Ramos (cell line): ENCODE data around the gene SNAPC4.

Experiments
- in situ Hi-C: fragments of 300-500 bp; cut with MboI; formaldehyde crosslinking; loops from one replicate; pipeline ENCODE4 v1.14.3; 2022; ENCODE audit warnings: low sequenced_read_pairs; ENCODE audit not compliant: unreplicated experiment

SNAPC4 gene

GRCh38 chr9:136375096-136375495 lies 24.9 kb downstream of the SNAPC4 start:
- in situ Hi-C loops: no loop called here

GRCh38 chr9:136374183-136374575 lies 25.8 kb downstream of the SNAPC4 start:
- in situ Hi-C loops: no loop called here

- in situ Hi-C loops: no loop called here
Measured at GRCh38 chr9:136373300-136374182, 26.4 kb downstream of the SNAPC4 start, which contains the start of gene CARD9. CARD9 (minus strand) TSS chr9:136373669; CDS start chr9:136372078, 1,591 bp downstream.

- in situ Hi-C loops: no loop called here
Measured at GRCh38 chr9:136372561-136373299, 27.2 kb downstream of the SNAPC4 start.

GRCh38 chr9:136372006-136372405 lies 28.0 kb downstream of the SNAPC4 start:
- in situ Hi-C loops: no loop called here

- in situ Hi-C loops: no loop called here
Measured at GRCh38 chr9:136371533-136371880, 28.5 kb downstream of the SNAPC4 start.

- in situ Hi-C loops: no loop called here
Measured at GRCh38 chr9:136370687-136371532, 29.1 kb downstream of the SNAPC4 start.

GRCh38 chr9:136370037-136370436 lies 29.9 kb downstream of the SNAPC4 start:
- in situ Hi-C loops: no loop called here

GRCh38 chr9:136368190-136368589 lies 31.8 kb downstream of the SNAPC4 start:
- in situ Hi-C loops: no loop called here

GRCh38 chr9:136367296-136368145 lies 32.4 kb downstream of the SNAPC4 start:
- in situ Hi-C loops: no loop called here

GRCh38 chr9:136366826-136367225 lies 33.1 kb downstream of the SNAPC4 start:
- in situ Hi-C loops: no loop called here

- in situ Hi-C loops: no loop called here
Measured at GRCh38 chr9:136365775-136366222, 34.2 kb downstream of the SNAPC4 start.

- in situ Hi-C loops: no loop called here
Measured at GRCh38 chr9:136364942-136365774, 34.8 kb downstream of the SNAPC4 start.

- in situ Hi-C loops: no loop called here
Measured at GRCh38 chr9:136363949-136364748, 35.8 kb downstream of the SNAPC4 start.

GRCh38 chr9:136363106-136363948 lies 36.6 kb downstream of the SNAPC4 start, which contains the start of gene DNLZ:
DNLZ (minus strand) TSS chr9:136363744; CDS start chr9:136363714, 30 bp downstream.
- in situ Hi-C loops: no loop called here

GRCh38 chr9:136362450-136362784 lies 37.6 kb downstream of the SNAPC4 start:
- in situ Hi-C loops: no loop called here
